Dendritic cell treated with granulocyte-macrophage colony-stimulating factor and Interleukin-4, amounts not matched to agents 40 ng/mL and 50 ng/mL, for 4 days (primary cell): ENCODE measurements around the gene RTF1.
"Not testable (repeated sequence)": the region's sequence is repeated elsewhere in the genome, so short reads cannot be mapped to it uniquely, and the experiment has no call there.

Source experiments
- H3K27ac Mint-ChIP-seq: one replicate; pipeline ENCODE4 v1.8.0; 2022; ENCODE audit warnings: mild to moderate bottlenecking, mixed read lengths
- H3K27me3 Mint-ChIP-seq: one replicate; pipeline ENCODE4 v1.8.0; 2022; ENCODE audit warnings: mild to moderate bottlenecking, mixed read lengths
- H3K36me3 Mint-ChIP-seq: one replicate; pipeline ENCODE4 v1.8.0; 2022; ENCODE audit warnings: low read depth, mixed read lengths
- H3K4me1 Mint-ChIP-seq: one replicate; pipeline ENCODE4 v1.8.0; 2022; ENCODE audit warnings: low read depth, mixed read lengths
- H3K4me3 Mint-ChIP-seq: one replicate; pipeline ENCODE4 v1.8.0; 2022; ENCODE audit warnings: mild to moderate bottlenecking, moderate library complexity, mixed read lengths
- H3K9me3 Mint-ChIP-seq: one replicate; pipeline ENCODE4 v1.8.0; 2022; ENCODE audit warnings: mixed read lengths
- intact Hi-C: fragments of 100-400 bp; cut with micrococcal nuclease; formaldehyde crosslinking; loops from one replicate; pipeline ENCODE4 v1.15.0; 2022

Gene RTF1

GRCh38 chr15:41417418-41418195 lies 712 bp downstream of the RTF1 start:
- H3K4me1 Mint-ChIP-seq, result peaks cover 48% of the 10 kb centered on the region
- H3K27me3 Mint-ChIP-seq, result no peaks in the 10 kb centered on the region
- peak overlapping the region; percentile 98 for H3K4me3 Mint-ChIP-seq
- H3K36me3 Mint-ChIP-seq, result peaks cover 16% of the 10 kb centered on the region
- H3K27ac Mint-ChIP-seq, result peak overlapping the region; percentile 92
- H3K9me3 Mint-ChIP-seq, result no peaks in the 10 kb centered on the region
- intact Hi-C loops, result loop anchor here (2.0 kb wide), 1 partner anchor 15 kb away; the partner anchor contains the start of gene NDUFAF1

DNA sequence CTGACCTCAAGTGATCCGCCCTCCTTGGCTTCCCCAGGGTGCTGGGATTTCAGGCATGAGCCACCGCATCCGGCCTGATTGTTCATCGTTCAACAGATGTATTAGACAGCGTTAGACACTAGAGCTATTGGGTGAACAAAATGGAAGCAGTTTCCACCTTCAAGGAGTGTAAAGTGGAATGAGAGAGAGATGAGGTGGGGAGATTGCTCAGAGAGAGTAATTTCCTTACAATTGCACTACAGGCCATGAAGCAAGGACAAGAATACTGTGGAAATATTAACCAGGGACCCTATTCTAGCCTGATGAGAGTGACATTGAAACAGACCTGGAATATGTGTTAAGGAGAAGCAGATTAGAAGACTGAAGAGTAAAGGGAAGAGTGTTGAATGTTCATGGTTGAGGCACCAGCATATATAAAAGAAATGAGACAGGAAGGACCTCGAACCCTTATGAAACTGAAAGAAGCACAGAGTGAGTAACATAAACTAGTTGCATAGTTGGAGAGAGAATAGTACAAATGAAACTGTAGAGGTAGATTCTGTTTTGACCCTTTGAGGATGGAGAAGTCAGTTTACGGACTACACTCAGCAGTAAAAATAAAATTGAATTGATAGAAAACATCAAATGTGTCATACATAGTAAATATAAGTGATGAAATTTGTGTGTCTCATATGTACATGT lies 7.2 kb downstream of the RTF1 start:
- no peak overlapping the region for H3K4me3 Mint-ChIP-seq
- no peaks in the 10 kb centered on the region for H3K36me3 Mint-ChIP-seq
- peaks cover 28% of the 10 kb centered on the region for H3K4me1 Mint-ChIP-seq
- H3K27me3 Mint-ChIP-seq, result no peaks in the 10 kb centered on the region
- intact Hi-C loops, result no loop called here
- no peak overlapping the region for H3K27ac Mint-ChIP-seq
- H3K9me3 Mint-ChIP-seq, result no peaks in the 10 kb centered on the region

GRCh38 chr15:41424809-41425208 lies 7.9 kb downstream of the RTF1 start:
- Mint-ChIP-seq H3K36me3 (no peaks in the 10 kb centered on the region), H3K27ac (no peak overlapping the region), H3K9me3 (no peaks in the 10 kb centered on the region), H3K4me1 (peaks cover 31% of the 10 kb centered on the region), H3K27me3 (no peaks in the 10 kb centered on the region), H3K4me3 (no peak overlapping the region)
- intact Hi-C loops, result no loop called here

DNA sequence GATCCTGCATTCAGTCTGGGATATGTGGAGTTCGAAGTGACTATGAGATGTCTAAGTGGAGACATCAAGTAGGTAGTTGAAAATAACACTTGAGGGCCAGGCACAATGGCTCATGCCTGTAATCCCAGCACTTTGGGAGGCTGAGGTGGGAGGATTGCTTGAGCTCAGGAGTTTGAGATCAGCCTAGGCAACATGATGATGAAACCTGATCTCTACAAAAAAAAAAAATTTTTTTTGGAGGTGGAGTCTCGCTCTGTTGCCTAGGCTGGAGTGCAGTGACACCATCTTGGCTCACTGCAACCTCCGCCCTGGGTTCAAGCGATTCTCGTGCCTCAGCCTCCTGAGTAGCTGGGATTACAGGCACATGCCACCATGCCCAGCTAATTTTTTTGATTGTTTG lies 9.0 kb downstream of the RTF1 start:
- H3K36me3 Mint-ChIP-seq, H3K27ac Mint-ChIP-seq, H3K27me3 Mint-ChIP-seq, H3K4me3 Mint-ChIP-seq, intact Hi-C loops, H3K9me3 Mint-ChIP-seq: not testable (repeated sequence)
- peaks cover 25% of the 10 kb centered on the region for H3K4me1 Mint-ChIP-seq

- Mint-ChIP-seq H3K4me3 (no peak overlapping the region), H3K9me3 (no peaks in the 10 kb centered on the region), H3K27me3 (no peaks in the 10 kb centered on the region), H3K27ac (peak overlapping the region; percentile 42), H3K4me1 (peaks cover 14% of the 10 kb centered on the region), H3K36me3 (peaks cover 21% of the 10 kb centered on the region)
- intact Hi-C loops, result no loop called here
Observed at GRCh38 chr15:41429003-41429890, 12.4 kb downstream of the RTF1 start.

DNA sequence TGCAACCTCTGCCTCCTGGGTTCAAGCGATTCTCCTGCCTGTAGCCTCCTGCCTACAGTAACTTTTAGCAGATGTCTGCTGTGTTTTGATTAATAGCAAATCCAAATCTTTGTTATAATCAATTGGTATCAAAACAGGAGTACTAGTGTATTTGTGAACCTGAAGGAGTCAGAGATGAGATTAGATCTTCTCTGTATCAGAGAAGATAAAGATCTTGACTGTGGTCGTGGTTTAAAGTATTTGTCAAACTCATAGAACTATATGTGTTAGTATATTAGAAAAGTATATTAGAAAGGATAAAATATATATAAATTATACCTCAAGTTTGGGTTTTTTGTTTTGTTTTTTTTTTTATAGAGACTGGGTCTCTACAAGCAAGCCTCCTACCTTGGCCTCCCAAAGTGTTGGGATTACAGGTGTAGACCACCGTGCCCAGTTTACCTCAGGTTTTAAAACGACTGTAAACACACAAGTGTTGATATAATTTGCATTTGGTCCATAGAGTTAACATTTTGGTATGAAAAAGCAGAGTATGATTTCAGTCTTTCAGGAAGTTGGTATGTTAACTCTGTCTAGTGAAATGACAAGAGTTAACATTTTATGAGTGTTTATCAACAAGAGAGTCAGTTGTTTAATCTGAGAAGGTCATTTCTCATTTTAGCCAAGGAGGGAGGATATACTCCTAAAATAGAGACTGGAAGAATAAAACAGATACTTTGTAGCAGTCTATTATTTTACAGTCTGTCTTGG lies 18.3 kb downstream of the RTF1 start:
- intact Hi-C loops, result no loop called here
- H3K36me3 Mint-ChIP-seq, result peaks cover 49% of the 10 kb centered on the region
- no peaks in the 10 kb centered on the region for H3K27me3 Mint-ChIP-seq
- no peaks in the 10 kb centered on the region for H3K9me3 Mint-ChIP-seq
- H3K4me1 Mint-ChIP-seq, result peaks cover 7% of the 10 kb centered on the region
- no peak overlapping the region for H3K27ac Mint-ChIP-seq
- H3K4me3 Mint-ChIP-seq, result no peak overlapping the region

DNA sequence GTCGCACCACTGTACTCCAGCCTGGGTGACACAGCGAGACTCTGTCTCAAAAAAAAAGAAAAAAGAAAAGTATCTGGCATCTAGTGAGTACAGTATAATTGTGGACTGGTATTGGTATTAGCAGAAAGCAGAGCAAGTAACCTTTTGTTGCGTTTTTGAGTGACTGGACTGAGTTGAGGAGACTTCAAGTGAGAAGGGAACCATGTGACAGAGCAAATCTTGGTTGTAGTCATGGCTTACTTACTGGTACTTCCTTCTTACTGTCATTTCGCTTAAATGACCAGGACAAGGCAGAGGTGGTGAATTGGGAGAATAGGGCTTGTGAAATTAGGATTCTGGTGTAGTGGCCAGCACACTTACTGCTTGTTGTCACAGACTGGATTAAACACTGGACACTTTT lies 20.6 kb downstream of the RTF1 start:
- Mint-ChIP-seq H3K9me3 (no peaks in the 10 kb centered on the region), H3K4me1 (peaks cover 7% of the 10 kb centered on the region), H3K36me3 (peaks cover 63% of the 10 kb centered on the region), H3K4me3 (no peak overlapping the region), H3K27me3 (no peaks in the 10 kb centered on the region), H3K27ac (no peak overlapping the region)
- intact Hi-C loops, result no loop called here

GRCh38 chr15:41438206-41438605 lies 21.3 kb downstream of the RTF1 start:
- Mint-ChIP-seq H3K36me3 (peaks cover 65% of the 10 kb centered on the region), H3K9me3 (no peaks in the 10 kb centered on the region), H3K4me1 (peaks cover 7% of the 10 kb centered on the region), H3K27ac (peak overlapping the region; percentile 37), H3K4me3 (no peak overlapping the region), H3K27me3 (no peaks in the 10 kb centered on the region)
- intact Hi-C loops, result no loop called here

- H3K9me3 Mint-ChIP-seq, H3K27me3 Mint-ChIP-seq, intact Hi-C loops, H3K4me1 Mint-ChIP-seq, H3K4me3 Mint-ChIP-seq: not testable (repeated sequence)
- Mint-ChIP-seq H3K36me3 (peaks cover 67% of the 10 kb centered on the region), H3K27ac (peak overlapping the region; percentile 37)
Observed at GRCh38 chr15:41438745-41439144, 21.9 kb downstream of the RTF1 start.

DNA sequence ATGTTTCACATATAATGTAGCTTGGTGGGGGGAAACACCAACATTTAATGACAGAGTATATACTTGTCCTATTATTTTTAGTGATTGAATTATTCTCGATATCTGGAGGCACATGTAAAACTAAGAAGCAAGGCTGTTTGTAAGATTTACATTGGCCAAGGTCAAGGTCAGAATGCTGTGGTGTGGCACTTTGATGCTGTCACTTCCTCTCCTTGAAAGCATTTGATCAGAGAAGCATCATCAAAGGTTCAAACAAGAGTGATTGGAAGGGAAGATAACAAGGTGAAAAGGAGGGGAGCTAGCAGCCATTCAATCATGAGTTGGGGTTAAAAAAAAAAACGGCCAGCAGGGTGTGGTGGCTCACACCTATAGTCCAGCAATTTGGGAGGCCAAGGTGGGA lies 26.4 kb downstream of the RTF1 start:
- Mint-ChIP-seq H3K9me3 (no peaks in the 10 kb centered on the region), H3K4me1 (no peaks in the 10 kb centered on the region), H3K27me3 (no peaks in the 10 kb centered on the region), H3K36me3 (peaks cover 68% of the 10 kb centered on the region), H3K4me3 (no peak overlapping the region), H3K27ac (no peak overlapping the region)
- intact Hi-C loops, result no loop called here

DNA sequence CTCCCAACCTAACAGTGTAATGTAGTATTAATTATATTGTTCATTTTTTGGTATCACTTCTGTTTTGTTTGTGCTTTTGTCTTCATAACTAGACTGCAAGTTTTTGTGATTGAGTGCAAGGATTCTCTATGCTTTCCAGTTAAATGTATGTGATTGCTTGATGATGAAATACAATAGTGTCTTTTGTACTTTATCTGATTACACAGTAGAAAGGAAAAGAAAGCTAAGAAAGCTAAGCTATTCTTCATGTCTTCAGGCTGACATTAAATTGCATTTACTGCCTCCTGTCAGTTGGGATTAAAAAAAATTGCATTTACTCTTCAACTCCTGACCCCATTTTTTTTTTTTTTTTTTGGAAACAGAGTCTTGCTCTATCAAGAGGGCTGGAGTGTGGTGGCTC lies 28.5 kb downstream of the RTF1 start:
- Mint-ChIP-seq H3K27me3 (no peaks in the 10 kb centered on the region), H3K27ac (no peak overlapping the region), H3K9me3 (no peaks in the 10 kb centered on the region), H3K4me3 (no peak overlapping the region), H3K4me1 (no peaks in the 10 kb centered on the region), H3K36me3 (peaks cover 47% of the 10 kb centered on the region)
- intact Hi-C loops, result no loop called here

GRCh38 chr15:41462084-41462795 lies 45.3 kb downstream of the RTF1 start:
- peaks cover 91% of the 10 kb centered on the region for H3K36me3 Mint-ChIP-seq
- no peaks in the 10 kb centered on the region for H3K9me3 Mint-ChIP-seq
- H3K27ac Mint-ChIP-seq, result no peak overlapping the region
- H3K4me3 Mint-ChIP-seq, result no peak overlapping the region
- H3K27me3 Mint-ChIP-seq, result no peaks in the 10 kb centered on the region
- intact Hi-C loops, result loop anchor here (10.0 kb wide), 2 partner anchors 123 to 273 kb away; no protein-coding TSS in a partner anchor
- no peaks in the 10 kb centered on the region for H3K4me1 Mint-ChIP-seq
